Measurements from ENCODE around the gene FRAS1.
"Not testable (repeated sequence)": the region's sequence is repeated elsewhere in the genome, so short reads cannot be mapped to it uniquely, and the experiment has no call there.

FRAS1 gene

DNA sequence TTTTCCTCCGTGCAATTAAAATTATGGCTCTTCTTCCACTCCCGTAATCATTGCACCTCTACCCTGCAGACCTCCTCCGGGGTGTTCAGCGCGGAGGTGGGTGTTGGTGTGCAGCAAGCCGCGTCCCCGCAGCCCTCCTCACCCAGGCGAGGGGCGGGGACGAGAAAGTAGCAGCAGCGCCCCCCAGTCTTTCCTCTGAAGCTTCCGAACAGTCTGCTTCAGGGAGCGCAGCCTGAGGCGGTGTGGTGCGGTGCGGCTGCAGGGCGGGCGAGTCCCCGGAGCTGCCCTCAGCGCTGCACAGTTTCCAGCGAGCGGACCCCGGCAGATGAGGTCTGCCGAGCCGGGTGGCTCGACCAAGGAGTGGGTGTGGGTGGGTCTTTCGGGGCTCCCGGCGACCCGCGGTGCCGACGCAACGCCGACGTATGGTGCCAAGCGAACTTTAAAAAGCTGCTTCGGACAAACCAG, at the start of gene FRAS1:
TSS of gene FRAS1 (plus strand) at position 189 of the 465 bp plus-strand sequence. CDS start 687 bp downstream, outside the sequence.
- no peak for DNase-seq (ENCODE audit: low spot score)

DNA sequence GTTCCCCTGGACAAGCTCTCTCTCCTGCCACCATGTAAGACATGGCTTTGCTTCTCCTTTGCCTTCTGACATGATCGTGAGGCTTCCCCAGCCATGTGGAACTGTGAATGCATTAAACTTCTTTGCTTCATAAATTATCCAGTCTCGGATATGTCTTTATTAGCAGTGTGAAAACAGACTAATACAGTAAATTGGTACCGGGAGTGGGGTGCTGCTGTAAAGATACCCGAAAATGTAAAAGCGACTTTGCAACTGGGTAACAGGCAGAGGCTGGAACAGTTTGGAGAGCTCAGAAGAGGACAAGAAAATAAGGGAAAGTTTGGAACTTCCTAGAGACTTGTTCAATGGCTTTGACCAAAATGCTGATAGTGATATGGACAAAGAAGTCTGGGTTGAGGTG, 46.1 kb upstream of the FRAS1 start:
- DNase-seq (ENCODE audit: low spot score), result not testable (repeated sequence)

DNA sequence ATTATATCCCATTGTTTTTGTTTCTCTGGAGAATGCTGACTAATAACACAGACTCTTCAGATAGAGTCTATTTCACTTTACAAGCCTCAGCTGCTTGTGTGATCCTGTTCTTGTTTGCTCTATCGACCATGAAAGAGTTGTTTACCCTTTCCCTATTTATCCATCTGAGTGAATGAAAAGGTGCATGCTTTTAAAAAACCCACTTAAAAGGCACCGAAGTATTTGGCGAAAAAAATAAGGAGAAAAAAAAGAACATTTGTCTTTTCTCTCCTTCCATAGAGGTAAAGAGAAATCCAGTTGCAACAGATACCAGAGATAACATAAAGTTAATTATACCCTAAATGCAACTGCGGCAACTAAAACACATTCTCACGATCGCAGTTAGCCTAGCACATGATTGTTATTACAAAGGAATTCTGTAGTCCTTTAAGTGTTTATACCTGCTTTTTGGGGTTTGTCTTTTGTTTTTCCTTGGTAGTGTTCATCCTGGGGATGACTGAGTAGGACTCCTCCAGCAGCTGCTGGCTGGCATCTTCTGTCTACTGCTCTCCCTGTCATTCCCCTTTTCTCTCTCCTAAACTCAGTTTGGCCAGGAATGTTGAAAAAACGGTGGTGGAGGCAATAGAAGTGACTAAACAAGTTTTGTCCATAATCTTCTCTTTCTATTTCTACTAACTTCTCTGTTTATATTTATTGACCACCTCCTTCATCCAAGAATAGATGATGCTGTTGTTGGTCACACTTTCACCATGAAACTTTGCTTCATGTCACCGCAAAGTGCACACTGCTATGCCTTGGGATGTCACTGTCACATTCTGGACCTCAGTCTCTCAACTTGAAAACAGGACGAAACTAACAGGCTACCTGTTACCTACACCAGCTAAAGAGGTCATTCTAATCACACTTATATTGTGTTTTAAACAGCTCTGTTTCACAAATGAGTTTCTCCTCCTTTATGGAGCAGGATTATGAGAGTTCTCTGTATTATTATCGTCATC, 41.9 kb upstream of the FRAS1 start:
- DNase-seq (ENCODE audit: low spot score), result no peak

GRCh38 chr4:78018271-78019049, 38.7 kb upstream of the FRAS1 start:
- no peak for DNase-seq (ENCODE audit: low spot score)

- no peak for DNase-seq (ENCODE audit: low spot score)
These were observed 37.7 kb upstream of the FRAS1 start for GRCh38 chr4:78019414-78019813.

DNA sequence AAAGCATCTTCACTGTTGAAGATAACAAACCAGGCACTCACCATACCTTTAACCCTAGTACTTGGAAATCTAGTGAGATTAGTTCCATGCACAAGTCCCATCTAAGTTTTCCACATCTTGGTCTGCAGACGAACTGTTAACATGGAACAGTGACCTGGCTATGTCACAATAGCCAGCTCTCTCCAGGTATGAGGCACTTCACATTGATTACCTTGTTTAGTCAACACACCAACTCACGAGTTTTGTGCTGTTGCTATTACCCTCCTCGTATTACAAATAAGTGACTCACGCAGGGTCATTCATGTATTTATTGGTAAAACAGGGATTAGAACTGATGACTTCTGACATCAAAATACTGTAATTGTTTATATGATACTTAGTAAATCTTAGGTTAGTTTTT, 36.4 kb upstream of the FRAS1 start:
- DNase-seq (ENCODE audit: low spot score), result no peak

DNA sequence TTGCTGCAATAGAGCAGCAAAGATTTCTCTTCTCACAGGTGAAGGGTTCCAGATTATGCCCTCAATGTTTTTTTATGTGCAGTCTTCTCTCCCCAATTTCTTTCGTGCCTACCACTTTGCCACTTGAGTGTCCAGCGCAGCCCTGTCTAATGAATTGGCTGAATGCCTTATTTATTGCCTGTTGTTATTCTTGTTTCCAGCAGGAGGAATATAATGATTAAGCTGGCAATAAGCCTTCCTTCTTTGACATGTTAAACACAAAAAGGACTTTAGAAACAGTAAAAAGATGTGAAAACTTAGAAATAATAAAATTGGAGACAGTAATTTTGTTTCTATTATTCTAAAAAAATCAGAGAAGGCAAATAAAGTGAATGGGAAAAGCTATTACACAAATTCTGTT, 34.6 kb upstream of the FRAS1 start:
- DNase-seq (ENCODE audit: low spot score), result no peak

DNA sequence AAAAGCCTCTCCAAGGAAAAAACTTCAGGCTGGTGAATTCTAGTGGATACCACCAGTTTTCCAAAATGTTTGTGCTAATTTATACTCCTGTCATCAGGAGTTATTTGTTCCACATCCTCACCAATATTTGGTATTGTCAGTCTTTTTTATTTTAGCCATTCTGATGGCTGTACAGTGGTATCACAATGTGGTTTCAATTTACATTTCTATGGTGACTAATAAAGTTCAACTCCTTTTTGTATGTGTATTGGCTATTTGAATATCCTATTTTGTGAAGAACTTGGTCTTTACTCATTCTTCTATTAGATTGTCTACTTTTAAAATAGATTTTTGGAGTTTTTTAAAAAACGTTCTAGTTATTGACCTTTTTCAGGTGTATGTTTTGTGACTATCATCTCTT, 33.0 kb upstream of the FRAS1 start:
- DNase-seq (ENCODE audit: low spot score), result no peak

GRCh38 chr4:78024576-78025091, 32.5 kb upstream of the FRAS1 start:
- no peak for DNase-seq (ENCODE audit: low spot score)

- no peak for DNase-seq (ENCODE audit: low spot score)
These were observed 25.6 kb upstream of the FRAS1 start for GRCh38 chr4:78031417-78031950.

DNA sequence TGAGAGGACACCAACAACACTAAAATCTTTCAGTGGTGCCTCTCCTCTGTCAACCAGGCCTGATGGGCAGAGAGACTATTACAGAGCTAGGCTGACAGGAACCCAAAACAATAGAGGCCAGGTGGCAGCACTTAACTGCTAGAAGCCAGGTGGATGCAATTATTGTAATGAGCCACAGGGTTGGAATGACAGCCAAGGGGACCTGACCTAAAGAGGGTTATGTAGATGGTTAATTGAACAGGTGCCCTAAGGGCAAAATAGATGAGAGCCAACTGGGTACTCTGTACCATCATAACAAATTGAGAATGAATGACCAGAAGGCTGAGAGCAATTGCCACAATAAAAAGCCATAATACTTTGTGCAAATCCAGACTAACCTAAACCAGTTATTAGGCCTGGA, 24.7 kb upstream of the FRAS1 start:
- DNase-seq (ENCODE audit: low spot score), result peak; percentile 8

- no peak for DNase-seq (ENCODE audit: low spot score)
These were observed 24.2 kb upstream of the FRAS1 start for GRCh38 chr4:78032929-78033328.

GRCh38 chr4:78033861-78034260, 23.3 kb upstream of the FRAS1 start:
- DNase-seq (ENCODE audit: low spot score), result no peak

DNA sequence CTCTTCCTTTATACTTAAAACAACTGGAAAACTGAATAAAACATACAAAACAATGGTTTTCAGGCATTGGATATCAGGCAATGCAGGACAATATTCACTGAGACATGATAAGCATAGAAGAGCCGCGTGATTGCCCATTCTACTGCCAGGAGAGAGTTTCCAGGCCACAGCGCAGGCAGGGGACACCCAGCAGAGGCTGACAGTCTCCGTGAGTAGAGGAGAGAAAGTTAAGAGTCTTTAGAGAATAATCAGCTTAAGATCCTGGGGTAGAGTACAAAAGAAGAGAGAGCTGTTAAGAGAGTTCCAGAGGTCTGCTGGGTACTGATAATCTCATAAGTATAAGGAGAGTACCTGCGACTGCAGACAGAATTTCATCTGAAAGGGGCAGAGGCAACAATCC, 18.4 kb upstream of the FRAS1 start:
- no peak for DNase-seq (ENCODE audit: low spot score)

DNA sequence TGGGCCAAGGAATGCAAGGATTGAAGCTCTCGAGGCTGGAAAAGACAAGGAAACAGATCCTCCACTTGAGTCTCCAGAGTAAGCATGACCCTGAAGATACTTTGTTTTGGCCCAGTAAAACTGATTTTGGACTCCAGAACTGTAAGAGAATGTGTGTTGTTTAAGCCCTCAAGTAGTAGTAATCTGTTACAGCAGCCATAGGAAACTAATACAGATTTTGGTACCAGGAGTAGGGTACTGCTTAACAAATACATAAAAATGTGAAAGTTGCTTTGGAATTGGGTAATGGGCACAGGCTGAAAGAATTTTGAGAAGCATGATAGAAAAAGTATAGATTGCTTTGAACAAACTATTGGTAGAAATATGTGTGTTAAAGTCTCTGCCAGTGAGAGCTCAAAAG, 17.4 kb upstream of the FRAS1 start:
- no peak for DNase-seq (ENCODE audit: low spot score)

DNA sequence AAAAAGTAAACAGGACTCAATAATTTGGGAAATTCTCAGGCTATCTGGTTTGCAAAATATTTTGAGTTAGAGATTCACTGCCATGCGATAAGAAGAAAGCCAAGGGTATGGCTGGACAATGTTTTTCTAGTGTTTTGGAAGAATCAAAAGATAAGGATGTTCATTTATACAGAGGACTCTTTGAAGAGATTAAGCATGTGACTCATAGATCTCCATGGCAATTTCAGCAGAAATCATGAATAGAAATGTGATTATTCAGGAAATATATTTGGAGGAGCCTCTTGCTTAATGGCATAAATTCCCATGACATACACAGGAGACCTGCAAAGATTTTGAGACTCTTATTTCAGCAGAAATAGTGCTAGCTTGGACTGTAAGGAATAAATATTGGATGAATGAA, 16.7 kb upstream of the FRAS1 start:
- no peak for DNase-seq (ENCODE audit: low spot score)

DNA sequence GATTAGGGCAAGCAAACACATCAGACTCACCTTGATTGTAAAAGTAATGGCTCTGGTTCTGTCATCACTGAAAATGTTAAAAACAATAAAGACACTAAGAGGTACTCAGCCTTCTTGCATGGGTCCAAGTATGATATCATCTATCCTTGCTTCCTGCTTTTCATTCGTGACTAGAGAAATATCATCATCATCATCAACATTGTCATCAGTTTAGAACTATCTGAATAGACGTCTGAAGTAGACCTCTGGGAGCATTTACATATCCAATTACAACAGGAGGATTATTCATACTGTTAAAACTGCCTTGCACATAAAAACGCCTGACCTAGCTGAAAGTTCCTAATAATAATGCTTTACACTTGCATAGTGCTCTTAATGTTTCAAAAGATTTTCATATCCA, 9.8 kb upstream of the FRAS1 start:
- DNase-seq (ENCODE audit: low spot score), result no peak

GRCh38 chr4:78056265-78057129, 626 bp upstream of the FRAS1 start:
- peak; percentile 35 for DNase-seq (ENCODE audit: low spot score)

GRCh38 chr4:78057600-78058550, 752 bp downstream of the FRAS1 start:
- no peak for DNase-seq (ENCODE audit: low spot score)
